Measurements from ENCODE around the gene IL16. TPM values are rescaled to one million over a fixed set of nuclear protein-coding genes. Genes with fewer than 3 reads are reported as not detected.

The IL16 gene
- total and polyA plus RNA-seq, 4 donors = 1.9 to 6.9 (median 4.4) TPM

GRCh38 chr15:81273855-81274254 is 77.2 kb downstream of the IL16 start (continued):
- no peak for TF ChIP-seq CTCF (IDR thresholded peaks at IDR 0.05; ENCODE audit: low read depth, low read length, missing input control)
- TF ChIP-seq MAX (IDR thresholded peaks at IDR 0.05) = peak; percentile 59
- peak; percentile 32 for TF ChIP-seq NR2F2 (IDR thresholded peaks at IDR 0.05)
- no peak for TF ChIP-seq FOXA1 (IDR thresholded peaks at IDR 0.05)
- peak; percentile 84 for TF ChIP-seq SP1 (IDR thresholded peaks at IDR 0.05)

GRCh38 chr15:81274255-81274654 is 77.6 kb downstream of the IL16 start:
- Histone ChIP-seq H3K27me3 (ENCODE audit: control insufficient read depth in 4 of 4, insufficient read depth in 4 of 4, low read length in 3 of 4) (no peaks in the 10 kb centered on the region), H3K9ac (ENCODE audit: low read depth in 1 of 2, low read length in 2 of 2) (peak overlapping the region in 1 of 2 donors; percentile 42), H3K36me3 (ENCODE audit: control insufficient read depth in 4 of 4, insufficient read depth in 3 of 4, low read depth in 1 of 4, low read length in 3 of 4) (no peaks in the 10 kb centered on the region), H3K9me3 (ENCODE audit: control insufficient read depth in 4 of 4, low read length in 3 of 4) (no peaks in the 10 kb centered on the region), H3K4me3 (ENCODE audit: low read depth in 1 of 3, low read length in 3 of 3) (no peak overlapping the region), H3K4me1 (ENCODE audit: control insufficient read depth in 4 of 4, insufficient read depth in 4 of 4, low read length in 3 of 4) (peaks cover 12 to 54% (median 48%) of the 10 kb centered on the region in 4 donors), H3K27ac (ENCODE audit: low read depth in 1 of 2, low read length in 2 of 2) (peak overlapping the region; percentile 54 to 65)
- no peak for TF ChIP-seq EGR1 (IDR thresholded peaks at IDR 0.05; ENCODE audit: low read depth in 2 of 2)
- TF ChIP-seq FOXA2 (IDR thresholded peaks at IDR 0.05) = no peak
- no peak for TF ChIP-seq CTCF (IDR thresholded peaks at IDR 0.05; ENCODE audit: low read depth, low read length, missing input control)
- no peak for TF ChIP-seq RAD21 (IDR thresholded peaks at IDR 0.05)
- no peak for TF ChIP-seq ZBTB33 (IDR thresholded peaks at IDR 0.05)
- TF ChIP-seq SP1 (IDR thresholded peaks at IDR 0.05) = no peak
- no peak for TF ChIP-seq FOXA1 (IDR thresholded peaks at IDR 0.05)
- no peak for TF ChIP-seq REST (IDR thresholded peaks at IDR 0.05)
- TF ChIP-seq HNF4G (IDR thresholded peaks at IDR 0.05) = no peak
- no peak for TF ChIP-seq TAF1 (conservative IDR thresholded peaks at IDR 0.05)
- no peak for TF ChIP-seq YY1 (IDR thresholded peaks at IDR 0.05)
- TF ChIP-seq JUND (IDR thresholded peaks at IDR 0.05) = no peak
- TF ChIP-seq ATF3 (IDR thresholded peaks at IDR 0.05) = no peak
- TF ChIP-seq NR2F2 (IDR thresholded peaks at IDR 0.05) = no peak
- no peak for TF ChIP-seq GABPA (IDR thresholded peaks at IDR 0.05 in 1 of 2, conservative IDR thresholded peaks at IDR 0.05 in 1 of 2)
- TF ChIP-seq RXRA (IDR thresholded peaks at IDR 0.05) = no peak
- no peak for DNase-seq (ENCODE audit: low spot score)
- 77% methylated on average over 4 of the region's 4 CpGs for WGBS

All from liver (tissue), 9 donors.